UCSD-AML1 (cell line): ENCODE data around the gene FBXO31.

Source experiments
- DNase-seq: peaks from one replicate; lab custom pipeline; 2025; ENCODE audit not compliant: unreplicated experiment; lab: John Stamatoyannopoulos, UW

FBXO31 gene

GRCh38 chr16:87330646-87331045 lies 52.9 kb downstream of the FBXO31 start:
- no peak for DNase-seq

GRCh38 chr16:87330257-87330624 lies 53.3 kb downstream of the FBXO31 start:
- no peak for DNase-seq

GRCh38 chr16:87329436-87330256 lies 53.9 kb downstream of the FBXO31 start:
- DNase-seq: no peak

- DNase-seq: no peak
Measured at GRCh38 chr16:87328846-87329245, 54.7 kb downstream of the FBXO31 start.

- DNase-seq: no peak
Measured at GRCh38 chr16:87327798-87328495, 55.6 kb downstream of the FBXO31 start.

- no peak for DNase-seq
Measured at GRCh38 chr16:87326151-87326571, 57.4 kb downstream of the FBXO31 start.

- DNase-seq: no peak
Measured at GRCh38 chr16:87325423-87325858, 58.1 kb downstream of the FBXO31 start.

GRCh38 chr16:87324411-87325275 lies 58.9 kb downstream of the FBXO31 start:
- DNase-seq: peak; percentile 32

GRCh38 chr16:87323727-87324410 lies 59.7 kb downstream of the FBXO31 start:
- no peak for DNase-seq

GRCh38 chr16:87322833-87323726 lies 60.5 kb downstream of the FBXO31 start:
- no peak for DNase-seq

- DNase-seq: no peak
Measured at GRCh38 chr16:87322360-87322759, 61.2 kb downstream of the FBXO31 start.

GRCh38 chr16:87321336-87322107 lies 62.1 kb downstream of the FBXO31 start:
- no peak for DNase-seq

- no peak for DNase-seq
Measured at GRCh38 chr16:87320510-87321227, 62.9 kb downstream of the FBXO31 start.

GRCh38 chr16:87319997-87320491 lies 63.5 kb downstream of the FBXO31 start:
- DNase-seq: no peak

- DNase-seq: no peak
Measured at GRCh38 chr16:87319011-87319410, 64.6 kb downstream of the FBXO31 start.

GRCh38 chr16:87317750-87318644 lies 65.6 kb downstream of the FBXO31 start:
- no peak for DNase-seq
